Spleen (tissue), 11 donors: ENCODE data around the gene DUSP10. TPM values are rescaled to one million over a fixed set of nuclear protein-coding genes. Genes with fewer than 3 reads are reported as not detected.

Experiments used
- DNase-seq: peaks from one replicate; pipeline ENCODE4 v3.0.0-alpha.2; 2020
- H3K27ac ChIP-seq, 8 donors: fragments of 200-600 bp; sonication (generic) in 7 of 8; 1 replicate in 4 of 8; 2 replicates in 4 of 8; pipeline versions ENCODE4 v1.5.0 to v1.8.0; 2016 to 2021; ENCODE audit warnings: inconsistent platforms in 4 of 8, mild to moderate bottlenecking in 4 of 8, moderate library complexity in 1 of 8
- H3K27me3 ChIP-seq, 7 donors: fragments of 200-600 bp; sonication (generic) in 6 of 7; replicated peaks in 1 of 7; 1 replicate in 4 of 7; 2 replicates in 3 of 7; pipeline versions ENCODE4 v1.5.0 to v1.8.0; 2016 to 2021; ENCODE audit warnings: inconsistent platforms in 3 of 7, mild to moderate bottlenecking in 1 of 7
- H3K36me3 ChIP-seq, 6 donors: fragments of 200-600 bp; sonication (generic) in 5 of 6; 1 replicate in 4 of 6; 2 replicates in 2 of 6; pipeline versions ENCODE4 v1.5.0 to v1.8.0; 2016 to 2021; ENCODE audit warnings: inconsistent platforms in 2 of 6
- H3K4me1 ChIP-seq, 6 donors: fragments of 200-600 bp; sonication (generic) in 5 of 6; 1 replicate in 3 of 6; 2 replicates in 3 of 6; pipeline versions ENCODE4 v1.5.0 to v1.8.0; 2016 to 2021; ENCODE audit warnings: inconsistent platforms in 3 of 6
- H3K4me3 ChIP-seq, 8 donors: fragments of 200-600 bp; sonication (generic) in 7 of 8; 1 replicate in 4 of 8; 2 replicates in 4 of 8; pipeline versions ENCODE4 v1.5.0 to v1.8.0; 2016 to 2021; ENCODE audit warnings: inconsistent platforms in 4 of 8, mild to moderate bottlenecking in 4 of 8, moderate library complexity in 2 of 8
- H3K9me3 ChIP-seq, 8 donors: fragments of 200-600 bp; sonication (generic) in 7 of 8; 1 replicate in 4 of 8; 2 replicates in 4 of 8; pipeline versions ENCODE4 v1.5.0 to v1.8.0; 2016 to 2021; ENCODE audit warnings: inconsistent platforms in 4 of 8
- CTCF ChIP-seq, 11 experiments: fragments of 200-600 bp in 7 of 11; fragments of 450-650 bp in 4 of 11; sonication (generic) in 4 of 11; IDR thresholded peaks in 8 of 11; conservative IDR thresholded peaks in 3 of 11; 1 replicate in 7 of 11; 2 replicates in 4 of 11; pipeline versions ENCODE4 v1.4.0 to v1.8.0; 2016 to 2021; ENCODE audit warnings: antibody characterized with exemption in 11 of 11, inconsistent platforms in 4 of 11, mild to moderate bottlenecking in 1 of 11
- POLR2A ChIP-seq, 3 donors: fragments of 450-650 bp; IDR thresholded peaks; one replicate each; pipeline ENCODE4 v1.5.1; 2017; ENCODE audit warnings: antibody characterized with exemption in 3 of 3, mild to moderate bottlenecking in 1 of 3
- POLR2AphosphoS5 ChIP-seq, 3 donors: sonication (generic); formaldehyde crosslinking; IDR thresholded peaks; one replicate each; pipeline ENCODE4 v1.5.1; 2017; ENCODE audit warnings: antibody characterized with exemption in 3 of 3
- WGBS, 5 donors: extraction: QIAGEN DNeasy Blood & Tissue Kit in 3 of 5; methylation state at CpG; one replicate each; pipeline versions ENCODE4 v1.1.5 to v1.1.7; 2013 to 2018; 5-methylcytosine and 5-hydroxymethylcytosine counted together
- intact Hi-C: fragments of 100-400 bp; cut with DNase I; formaldehyde crosslinking; loops from one replicate; pipeline ENCODE4 v1.15.0; 2023; ENCODE audit warnings: low total_unique reads
- polyA plus RNA-seq, 3 donors: library from polyadenylated mRNA; stranded (reverse); fragments of 200-250 nt; gene quantifications; one replicate each; pipeline ENCODE4 v1.2.1, GENCODE V29; 2013
- total RNA-seq, 7 donors: library from RNA; depleted of rRNA in 3 of 7; stranded (reverse); fragments of >200 nt in 3 of 7; fragmentation: NEBNext Ultra II Directional in 4 of 7; extraction: Animal tissue kit (Norgen Biotek cat#: 25700) in 4 of 7; gene quantifications; one replicate each; pipeline versions ENCODE4 v1.1.0 to v1.2.1, GENCODE V29; 2016 to 2021
- donor health status: healthy with polysubstance abuse.
- donor health status: DM: no; HTN: no; CAD: no; lungs with moderate emphysema.
- donor health status: DM: no; HTN: no; CAD: no.
- donor health status: Bipolar disorder and iron deficiency.
- donor health status: healthy.
- donor health status: DM: no; HTN: no; CAD: no.
- donor health status: DM: yes; HTN: yes; CAD: no.

DUSP10 gene
- total and polyA plus RNA-seq, 10 donors = 3.4 to 11.9 (median 7.4) TPM

DNA sequence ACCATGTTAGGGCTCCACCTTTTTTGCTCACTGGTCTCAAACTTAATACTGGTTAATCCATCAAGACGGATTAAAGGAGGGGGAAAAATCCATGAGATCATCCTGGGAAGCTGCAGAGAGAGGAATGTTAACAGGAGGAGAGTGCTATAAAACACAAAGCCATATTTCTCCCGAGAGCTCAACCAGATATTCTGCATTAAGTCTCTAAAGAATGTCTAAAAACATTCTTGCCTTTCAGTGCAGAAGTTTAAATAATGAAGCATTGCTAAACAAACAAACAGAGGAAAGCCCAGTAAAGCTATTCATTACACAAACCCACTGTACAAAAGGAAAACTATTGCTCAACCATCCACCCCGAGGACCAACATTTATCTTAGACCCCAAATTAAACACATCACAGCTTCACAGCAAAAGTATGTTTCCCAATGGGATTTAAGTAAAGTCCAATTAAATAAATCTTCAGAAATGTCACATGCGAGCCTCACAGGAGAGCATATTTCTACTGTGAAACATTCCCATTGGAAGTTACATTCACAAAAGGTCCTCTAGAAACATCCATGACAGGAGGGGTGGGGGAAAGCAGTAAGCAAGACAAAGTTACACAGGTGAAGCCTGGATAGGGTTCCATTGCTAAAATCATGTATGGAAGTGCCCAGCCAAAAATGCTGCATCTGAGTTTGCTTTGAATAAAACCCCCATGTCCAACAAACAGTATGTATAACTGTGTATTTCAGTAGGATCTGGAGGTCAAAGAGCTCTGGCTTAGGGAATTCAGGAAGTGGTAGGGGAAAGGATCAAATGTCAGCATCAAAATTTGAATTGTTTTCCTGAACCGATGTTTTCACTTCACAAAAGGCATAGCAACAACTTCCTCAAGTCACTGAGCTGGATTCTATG lies 23.3 kb downstream of the DUSP10 start:
- WGBS, 5 donors = 59 to 71% (median 62%) methylated on average over 5 of the region's 5 CpGs
- H3K27ac ChIP-seq = no peak overlapping the region
- H3K4me3 ChIP-seq = no peak overlapping the region
- DNase-seq = no peak
- H3K4me1 ChIP-seq = peaks cover 0 to 63% (median 17%) of the 10 kb centered on the region in 6 donors
- TF ChIP-seq CTCF (IDR thresholded peaks at IDR 0.05 in 8 of 11, conservative IDR thresholded peaks at IDR 0.05 in 3 of 11) (no peak), POLR2A (IDR thresholded peaks at IDR 0.05) (no peak), POLR2AphosphoS5 (IDR thresholded peaks at IDR 0.05) (no peak)
- H3K36me3 ChIP-seq = peaks cover 0 to 7% (median 1%) of the 10 kb centered on the region in 6 donors
- peaks cover 0 to 8% (median 7%) of the 10 kb centered on the region in 8 donors for H3K9me3 ChIP-seq
- H3K27me3 ChIP-seq = no peaks in the 10 kb centered on the region
- intact Hi-C loops = no loop called here

- Histone ChIP-seq H3K9me3 (no peaks in the 10 kb centered on the region), H3K27ac (no peak overlapping the region), H3K27me3 (no peaks in the 10 kb centered on the region), H3K36me3 (no peaks in the 10 kb centered on the region), H3K4me3 (no peak overlapping the region), H3K4me1 (peaks cover 0 to 74% (median 29%) of the 10 kb centered on the region in 6 donors)
- 83 to 93% (median 90%) methylated on average over 2 of the region's 2 CpGs for WGBS, 5 donors
- intact Hi-C loops = no loop called here
- DNase-seq = no peak
- TF ChIP-seq POLR2AphosphoS5 (IDR thresholded peaks at IDR 0.05) (no peak), POLR2A (IDR thresholded peaks at IDR 0.05) (no peak), CTCF (IDR thresholded peaks at IDR 0.05 in 8 of 11, conservative IDR thresholded peaks at IDR 0.05 in 3 of 11) (no peak)
These were observed 24.4 kb downstream of the DUSP10 start for GRCh38 chr1:221717485-221717853.

- no peak for TF ChIP-seq POLR2A (IDR thresholded peaks at IDR 0.05)
- TF ChIP-seq POLR2AphosphoS5 (IDR thresholded peaks at IDR 0.05) = no peak
- no peak for TF ChIP-seq CTCF (IDR thresholded peaks at IDR 0.05 in 8 of 11, conservative IDR thresholded peaks at IDR 0.05 in 3 of 11)
- Histone ChIP-seq H3K9me3 (no peaks in the 10 kb centered on the region), H3K27ac (no peak overlapping the region), H3K4me1 (peaks cover 0 to 80% (median 32%) of the 10 kb centered on the region in 6 donors), H3K27me3 (no peaks in the 10 kb centered on the region), H3K36me3 (no peaks in the 10 kb centered on the region), H3K4me3 (no peak overlapping the region)
- DNase-seq = no peak
- intact Hi-C loops = no loop called here
- 68 to 85% (median 76%) methylated on average over 7 of the region's 7 CpGs for WGBS, 5 donors
These were observed 25.0 kb downstream of the DUSP10 start for GRCh38 chr1:221716713-221717484.
